Measurements from ENCODE around the gene PRKCE. TPM values are rescaled to one million over a fixed set of nuclear protein-coding genes. Genes with fewer than 3 reads are reported as not detected.

The PRKCE gene
- total RNA-seq, 2 donors from 2014 or later, result 7.3 to 20.8 TPM

DNA sequence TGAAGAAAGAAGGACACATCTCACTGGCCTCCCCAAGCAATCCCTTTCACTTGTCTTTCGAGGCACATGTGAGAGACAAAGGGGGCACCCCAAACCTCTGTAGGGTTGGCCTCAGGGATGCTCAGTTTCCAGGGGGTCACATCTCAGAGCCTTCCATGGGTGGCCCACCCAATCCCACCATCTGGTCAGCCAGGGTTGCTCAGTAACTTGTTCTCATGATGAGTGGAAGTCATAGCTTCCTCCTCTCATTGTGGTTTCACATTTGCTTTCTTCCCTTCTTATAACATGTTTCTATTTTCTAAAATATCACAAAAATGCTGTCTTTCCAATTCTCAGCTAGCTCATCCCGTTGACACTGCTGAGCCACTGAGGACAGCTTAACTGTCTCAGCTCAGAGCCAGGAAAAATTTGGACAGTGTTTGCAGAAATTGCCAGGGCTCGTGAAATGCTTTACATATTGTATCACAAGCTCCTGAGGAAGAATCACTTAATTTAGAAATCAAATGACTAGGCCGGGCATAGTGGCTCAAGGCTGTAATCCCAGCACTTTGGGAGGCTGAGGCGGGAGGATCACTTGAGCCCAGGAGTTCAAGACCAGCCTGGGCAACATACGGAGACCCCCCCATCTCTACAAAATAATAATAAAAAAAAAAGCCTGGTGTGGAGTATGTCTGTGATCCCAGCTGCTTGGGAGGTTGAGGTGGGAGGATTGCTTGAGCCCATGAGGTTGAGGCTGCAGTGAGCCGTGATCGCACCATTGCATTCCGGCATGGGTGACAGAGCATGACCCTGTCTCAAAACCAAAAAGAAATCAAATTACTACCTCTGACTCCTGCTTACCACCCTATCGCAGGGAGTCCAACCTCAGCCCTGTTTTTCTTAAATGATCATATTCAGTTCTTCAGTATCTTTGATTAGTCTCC is 129.3 kb downstream of the PRKCE start:
- 90 to 93% methylated on average over 10 of the region's 10 CpGs for WGBS, 2 donors
- no peak overlapping the region for H3K27ac ChIP-seq
- intact Hi-C loops (cut with DNase I), result no loop called here
- no peaks in the 10 kb centered on the region for H3K9me3 ChIP-seq
- peaks cover 6% of the 10 kb centered on the region for H3K4me1 ChIP-seq
- no peak for ATAC-seq
- no peaks in the 10 kb centered on the region for H3K36me3 ChIP-seq (replicated peaks in 1 of 2; ENCODE audit: insufficient read depth in 1 of 2, low read depth in 2 of 2)
- no peaks in the 10 kb centered on the region for H3K27me3 ChIP-seq
- no peak overlapping the region for H3K4me3 ChIP-seq
- no peak for TF ChIP-seq POLR2A (IDR thresholded peaks at IDR 0.05)
- TF ChIP-seq, protein P1, sequence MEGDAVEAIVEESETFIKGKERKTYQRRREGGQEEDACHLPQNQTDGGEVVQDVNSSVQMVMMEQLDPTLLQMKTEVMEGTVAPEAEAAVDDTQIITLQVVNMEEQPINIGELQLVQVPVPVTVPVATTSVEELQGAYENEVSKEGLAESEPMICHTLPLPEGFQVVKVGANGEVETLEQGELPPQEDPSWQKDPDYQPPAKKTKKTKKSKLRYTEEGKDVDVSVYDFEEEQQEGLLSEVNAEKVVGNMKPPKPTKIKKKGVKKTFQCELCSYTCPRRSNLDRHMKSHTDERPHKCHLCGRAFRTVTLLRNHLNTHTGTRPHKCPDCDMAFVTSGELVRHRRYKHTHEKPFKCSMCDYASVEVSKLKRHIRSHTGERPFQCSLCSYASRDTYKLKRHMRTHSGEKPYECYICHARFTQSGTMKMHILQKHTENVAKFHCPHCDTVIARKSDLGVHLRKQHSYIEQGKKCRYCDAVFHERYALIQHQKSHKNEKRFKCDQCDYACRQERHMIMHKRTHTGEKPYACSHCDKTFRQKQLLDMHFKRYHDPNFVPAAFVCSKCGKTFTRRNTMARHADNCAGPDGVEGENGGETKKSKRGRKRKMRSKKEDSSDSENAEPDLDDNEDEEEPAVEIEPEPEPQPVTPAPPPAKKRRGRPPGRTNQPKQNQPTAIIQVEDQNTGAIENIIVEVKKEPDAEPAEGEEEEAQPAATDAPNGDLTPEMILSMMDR (IDR thresholded peaks at IDR 0.05), result no peak
- DNase-seq, result no peak

- TF ChIP-seq, protein P1 (IDR thresholded peaks at IDR 0.05), result no peak
- TF ChIP-seq POLR2A (IDR thresholded peaks at IDR 0.05), result no peak
- no peak overlapping the region for H3K27ac ChIP-seq
- 72 to 79% methylated on average over 5 of the region's 5 CpGs for whole genome bisulfite sequencing, 2 donors
- H3K36me3 ChIP-seq (replicated peaks in 1 of 2; ENCODE audit: insufficient read depth in 1 of 2, low read depth in 2 of 2), result no peaks in the 10 kb centered on the region
- H3K9me3 ChIP-seq, result no peaks in the 10 kb centered on the region
- no peak overlapping the region for H3K4me3 ChIP-seq
- H3K4me1 ChIP-seq, result peaks cover 6% of the 10 kb centered on the region
- H3K27me3 ChIP-seq, result no peaks in the 10 kb centered on the region
- intact Hi-C loops (cut with DNase I), result no loop called here
- ATAC-seq, result no peak
- no peak for DNase-seq
These were observed 130.0 kb downstream of the PRKCE start for GRCh38 chr2:45781464-45781811.

- TF ChIP-seq POLR2A (IDR thresholded peaks at IDR 0.05), result no peak
- TF ChIP-seq, protein P1 (IDR thresholded peaks at IDR 0.05), result no peak
- Histone ChIP-seq H3K36me3 (replicated peaks in 1 of 2; ENCODE audit: insufficient read depth in 1 of 2, low read depth in 2 of 2) (no peaks in the 10 kb centered on the region), H3K4me3 (no peak overlapping the region), H3K9me3 (no peaks in the 10 kb centered on the region), H3K4me1 (peaks cover 6% of the 10 kb centered on the region), H3K27me3 (no peaks in the 10 kb centered on the region), H3K27ac (no peak overlapping the region)
- ATAC-seq, result no peak
- intact Hi-C loops (cut with DNase I), result no loop called here
- no peak for DNase-seq
- 93 to 96% methylated on average over 4 of the region's 4 CpGs for WGBS, 2 donors
These were observed 131.0 kb downstream of the PRKCE start for GRCh38 chr2:45782436-45782835.

- Histone ChIP-seq H3K9me3 (no peaks in the 10 kb centered on the region), H3K4me1 (peaks cover 6% of the 10 kb centered on the region), H3K27me3 (no peaks in the 10 kb centered on the region), H3K27ac (no peak overlapping the region), H3K36me3 (replicated peaks in 1 of 2; ENCODE audit: insufficient read depth in 1 of 2, low read depth in 2 of 2) (no peaks in the 10 kb centered on the region), H3K4me3 (no peak overlapping the region)
- 62 to 87% methylated on average over 4 of the region's 4 CpGs for WGBS, 2 donors
- no peak for TF ChIP-seq POLR2A (IDR thresholded peaks at IDR 0.05)
- DNase-seq, result no peak
- intact Hi-C loops (cut with DNase I), result no loop called here
- no peak for ATAC-seq
These were observed 131.5 kb downstream of the PRKCE start for GRCh38 chr2:45782986-45783385.

DNA sequence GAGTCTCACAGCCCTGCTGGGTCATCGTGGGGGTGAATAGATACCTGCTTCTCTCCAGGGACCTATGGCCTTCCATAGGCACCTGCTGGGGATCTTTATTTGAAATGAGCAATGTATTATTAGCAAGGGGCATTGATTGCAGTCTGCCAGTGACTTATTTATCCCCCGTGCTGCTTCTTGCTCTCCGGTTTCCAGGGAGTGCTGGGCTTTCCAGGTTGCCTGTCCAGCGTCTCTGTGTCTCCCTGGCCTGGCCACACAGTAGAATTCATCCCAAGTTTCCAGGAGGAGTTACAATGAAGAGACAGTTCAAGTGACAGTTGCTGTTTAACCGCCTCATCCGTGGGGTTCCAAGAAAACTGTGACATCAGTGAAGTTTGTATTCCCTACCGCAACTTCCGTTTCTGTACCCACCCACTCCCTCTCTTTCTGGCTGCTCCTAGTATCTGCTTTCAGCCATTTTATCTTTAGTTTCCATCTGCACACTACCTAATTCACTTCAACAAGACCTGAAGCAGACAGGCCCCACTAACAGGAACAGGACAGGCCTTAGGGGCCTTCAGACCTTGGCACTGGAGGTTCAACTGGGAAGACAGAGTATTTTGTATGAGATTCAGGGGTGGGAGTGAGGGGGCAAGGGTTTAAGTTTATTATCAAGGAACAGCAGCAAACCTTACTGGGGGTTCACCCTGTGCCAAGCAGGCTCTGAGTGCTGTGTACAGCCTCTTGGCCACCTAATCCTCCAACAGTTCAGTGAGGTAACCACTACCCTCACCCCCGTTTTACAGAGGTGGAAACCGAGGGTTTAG is 134.8 kb downstream of the PRKCE start:
- intact Hi-C loops (cut with DNase I), result no loop called here

More for the DNA sequence above, 134.8 kb downstream of the PRKCE start:
- DNase-seq, result no peak
- TF ChIP-seq POLR2A (IDR thresholded peaks at IDR 0.05), result no peak
- TF ChIP-seq, protein P1 (IDR thresholded peaks at IDR 0.05), result no peak
- Histone ChIP-seq H3K36me3 (replicated peaks in 1 of 2; ENCODE audit: insufficient read depth in 1 of 2, low read depth in 2 of 2) (no peaks in the 10 kb centered on the region), H3K27ac (no peak overlapping the region), H3K4me1 (peaks cover 10% of the 10 kb centered on the region), H3K27me3 (no peaks in the 10 kb centered on the region), H3K4me3 (no peak overlapping the region), H3K9me3 (no peaks in the 10 kb centered on the region)
- WGBS, 2 donors, result 86 to 93% methylated on average over 9 to 10 of the region's 10 CpGs
- ATAC-seq, result no peak

Data from body of pancreas (tissue), 4 donors.